A549 treated with CpdA at 1 μM for 4 hours (cell line): ENCODE measurements around the gene ITGB1BP2. TPM values are rescaled to one million over a fixed set of nuclear protein-coding genes. Genes with fewer than 3 reads are reported as not detected.

Source experiments
- total RNA-seq: library from RNA; stranded (reverse); fragments of 200-300 nt; extraction: Qiagen RNA extraction; gene quantifications from 5 replicates; pipeline ENCODE4 v1.2.3, GENCODE V29; 2022; ENCODE audit warnings: low read depth

ITGB1BP2 gene
- total RNA-seq: 0.87 to 1.2 TPM (median 1.0 TPM) in 5 replicates

DNA sequence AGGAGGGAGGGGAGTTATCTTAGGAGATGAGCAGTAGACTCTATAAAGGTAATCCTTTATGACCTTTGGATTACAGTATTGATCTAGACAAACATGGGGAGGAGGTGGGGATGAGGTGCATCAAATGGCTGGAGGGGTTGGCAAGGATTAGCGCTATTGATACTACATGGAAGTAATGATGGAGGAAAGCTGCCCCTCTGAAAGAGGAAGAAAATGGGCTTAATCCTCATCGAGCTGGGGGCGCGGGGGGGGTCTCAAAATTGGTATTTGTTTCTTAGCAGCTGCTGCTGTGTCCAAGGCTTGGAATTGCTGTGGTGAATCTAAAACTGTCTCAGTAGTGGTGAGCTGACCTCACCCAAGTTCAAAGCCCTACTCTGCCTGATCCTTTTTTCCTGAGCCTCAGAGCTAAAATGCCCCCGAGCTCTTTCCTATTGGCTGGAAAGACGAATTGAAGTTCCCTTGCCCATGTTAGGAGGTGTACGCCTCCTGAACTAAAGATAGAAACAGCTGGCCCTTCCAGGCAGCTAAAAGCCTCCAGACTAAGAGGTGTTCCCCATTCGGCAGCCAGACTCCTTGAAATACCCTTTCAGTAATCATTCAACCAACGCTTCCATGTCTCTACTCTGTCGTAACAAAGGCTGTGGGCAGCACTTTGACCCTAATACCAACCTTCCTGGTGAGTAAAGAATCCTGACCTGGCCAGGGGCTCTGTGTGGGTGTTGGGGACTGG is at the start of gene ITGB1BP2:
Gene ITGB1BP2 (plus strand): TSS at position 556 of the 730 bp plus-strand sequence. CDS start 57 bp downstream, at position 613.

DNA sequence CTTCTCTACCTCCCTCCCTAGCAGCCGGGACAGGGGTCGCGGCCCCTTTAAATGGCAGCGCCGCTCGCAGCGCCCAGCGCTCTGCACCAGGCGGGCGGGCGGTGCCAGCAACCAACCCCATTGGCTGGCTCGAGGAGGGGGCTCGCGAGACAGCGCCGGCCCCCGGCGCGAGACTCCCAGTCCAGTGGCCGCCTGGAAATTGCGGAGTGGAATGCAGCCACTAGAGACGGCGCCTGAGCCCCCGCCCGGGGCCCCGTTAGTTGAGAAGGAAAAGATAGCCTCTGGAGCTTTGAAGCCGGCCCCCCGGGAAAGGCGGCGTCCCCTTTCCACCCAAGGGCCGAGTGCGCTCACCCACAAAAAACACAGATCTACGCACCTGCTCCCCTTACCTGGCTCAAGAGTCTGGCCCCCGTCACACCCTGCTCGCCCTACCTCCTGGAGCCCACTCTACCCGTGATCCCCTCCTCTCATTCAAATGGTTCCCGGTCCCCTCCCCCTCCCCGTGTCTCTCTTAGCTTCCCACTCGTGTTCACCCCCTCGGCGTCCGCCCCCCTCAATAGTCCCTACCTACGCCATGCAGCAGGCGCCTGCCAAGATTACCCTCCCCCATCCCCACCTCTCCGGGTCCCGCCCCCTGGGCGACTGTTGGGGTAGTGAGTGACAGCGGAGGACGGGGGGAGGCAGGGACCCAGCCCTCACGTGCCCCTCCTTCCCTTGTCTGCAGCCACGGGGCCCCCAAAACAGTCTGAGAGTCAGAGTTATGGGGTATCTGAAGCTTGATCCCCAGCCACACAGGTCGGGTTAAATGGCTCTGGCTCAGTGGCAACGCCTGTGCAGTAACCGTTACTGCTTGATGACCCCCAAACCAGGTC is 47.2 kb upstream of the ITGB1BP2 start, which contains the start of gene ZMYM3:
Gene ZMYM3 (minus strand): TSS at position 49 of the 872 bp plus-strand sequence. CDS start 885 bp downstream, outside the sequence.

GRCh38 chrX:71283403-71284143 is 18.0 kb upstream of the ITGB1BP2 start, which contains the start of gene NONO:
NONO (plus strand) TSS chrX:71283635; CDS start chrX:71290638, 7,003 bp downstream.

Other genes starting within 250 kb of the ITGB1BP2 start
- 72.2 to 77.2 TPM (median 74.3 TPM) in 5 replicates for gene SNX12, start 233.4 kb upstream of the ITGB1BP2 start, total RNA-seq
- 1.3 to 1.8 TPM (median 1.7 TPM) in 5 replicates for gene FOXO4, start 205.9 kb upstream of the ITGB1BP2 start, total RNA-seq
- not detected in 5 replicates for gene CXorf65, start 195.0 kb upstream of the ITGB1BP2 start, total RNA-seq
- gene IL2RG, start 190.2 kb upstream of the ITGB1BP2 start, total RNA-seq: 0.08 to 0.31 TPM (median 0.13 TPM) in 4 of 5 replicates, not detected in the other
- gene MED12, start 183.2 kb upstream of the ITGB1BP2 start, total RNA-seq: 10.8 to 14.1 TPM (median 11.6 TPM) in 5 replicates
- gene NLGN3, start 156.9 kb upstream of the ITGB1BP2 start, total RNA-seq: 0.86 to 1.4 TPM (median 1.0 TPM) in 5 replicates
- 0.08 TPM in 3 of 5 replicates, not detected in the others for gene GJB1, start 78.5 kb upstream of the ITGB1BP2 start, total RNA-seq
- gene ZMYM3, start 47.6 kb upstream of the ITGB1BP2 start, total RNA-seq: 10.9 to 14.2 TPM (median 12.7 TPM) in 5 replicates
- 345 to 435 TPM (median 380 TPM) in 5 replicates for gene NONO, start 18.1 kb upstream of the ITGB1BP2 start, total RNA-seq
- 13.5 to 22.2 TPM (median 16.1 TPM) in 5 replicates for gene TAF1, start 64.6 kb downstream of the ITGB1BP2 start, total RNA-seq
- gene OGT, start 231.4 kb downstream of the ITGB1BP2 start, total RNA-seq: 30.9 to 51.6 TPM (median 35.7 TPM) in 5 replicates